Activated CD8-positive, alpha-beta memory T cell treated with anti-CD3 and anti-CD28 coated beads for 48 hours (primary cell): ENCODE data around the gene BHLHE23.

ENCODE experiments used
- DNase-seq, 3 experiments: peaks; one replicate each; pipeline ENCODE4 v3.0.0-alpha.2; 2020; ENCODE audit warnings: low read depth in 2 of 3, low spot score in 2 of 3

Gene BHLHE23

GRCh38 chr20:62975251-62975760 lies 31.5 kb downstream of the BHLHE23 start:
- no peak for DNase-seq

- DNase-seq, result no peak
These were observed 33.7 kb downstream of the BHLHE23 start for GRCh38 chr20:62972845-62973745.

GRCh38 chr20:62971950-62972844 lies 34.6 kb downstream of the BHLHE23 start:
- DNase-seq, result peak; percentile 64 to 75 (median 70)

- no peak for DNase-seq
These were observed 35.4 kb downstream of the BHLHE23 start for GRCh38 chr20:62971211-62971949.

- DNase-seq, result no peak
These were observed 36.2 kb downstream of the BHLHE23 start for GRCh38 chr20:62970307-62971210.

- DNase-seq, result no peak
These were observed 36.8 kb downstream of the BHLHE23 start for GRCh38 chr20:62969939-62970306.

GRCh38 chr20:62969179-62969760 lies 37.5 kb downstream of the BHLHE23 start:
- DNase-seq, result no peak

GRCh38 chr20:62968378-62969178 lies 38.2 kb downstream of the BHLHE23 start:
- DNase-seq, result no peak

- DNase-seq, result no peak
These were observed 39.0 kb downstream of the BHLHE23 start for GRCh38 chr20:62967628-62968351.

- no peak for DNase-seq
These were observed 39.6 kb downstream of the BHLHE23 start for GRCh38 chr20:62967149-62967501.

GRCh38 chr20:62966212-62967148 lies 40.3 kb downstream of the BHLHE23 start:
- no peak for DNase-seq

GRCh38 chr20:62965363-62965771 lies 41.4 kb downstream of the BHLHE23 start:
- no peak for DNase-seq

- no peak for DNase-seq
These were observed 42.1 kb downstream of the BHLHE23 start for GRCh38 chr20:62964700-62965099.

GRCh38 chr20:62963614-62964397 lies 43.0 kb downstream of the BHLHE23 start:
- DNase-seq, result no peak

GRCh38 chr20:62962891-62963613 lies 43.7 kb downstream of the BHLHE23 start:
- DNase-seq, result no peak
